AG08396 (cell line): ENCODE results near the gene CTTNBP2NL.

Experiments
- DNase-seq: peaks from one replicate; pipeline ENCODE4 v3.0.0; 2012; ENCODE audit warnings: low spot score, mixed read lengths

CTTNBP2NL gene

GRCh38 chr1:112395821-112396652, at the start of gene CTTNBP2NL:
Gene CTTNBP2NL (plus strand): TSS chr1:112396214. CDS start chr1:112416166, 19,952 bp downstream.
- DNase-seq, result peak; percentile 96

- DNase-seq, result no peak
Measured at GRCh38 chr1:112346801-112347350, 49.1 kb upstream of the CTTNBP2NL start.

GRCh38 chr1:112356765-112357164, 39.2 kb upstream of the CTTNBP2NL start:
- DNase-seq, result no peak

- DNase-seq, result no peak
Measured at GRCh38 chr1:112357467-112357866, 38.5 kb upstream of the CTTNBP2NL start.

- no peak for DNase-seq
Measured at GRCh38 chr1:112358061-112358770, 37.8 kb upstream of the CTTNBP2NL start.

- peak; percentile 69 for DNase-seq
Measured at GRCh38 chr1:112358798-112359408, 37.1 kb upstream of the CTTNBP2NL start.

- peak; percentile 80 for DNase-seq
Measured at GRCh38 chr1:112359961-112360767, 35.9 kb upstream of the CTTNBP2NL start.

- DNase-seq, result no peak
Measured at GRCh38 chr1:112363636-112364035, 32.4 kb upstream of the CTTNBP2NL start.

- DNase-seq, result no peak
Measured at GRCh38 chr1:112368198-112368597, 27.8 kb upstream of the CTTNBP2NL start.

GRCh38 chr1:112369392-112370285, 26.4 kb upstream of the CTTNBP2NL start:
- peak; percentile 89 for DNase-seq

GRCh38 chr1:112370996-112371395, 25.0 kb upstream of the CTTNBP2NL start:
- DNase-seq, result no peak

- DNase-seq, result no peak
Measured at GRCh38 chr1:112371775-112372174, 24.2 kb upstream of the CTTNBP2NL start.

GRCh38 chr1:112373806-112374205, 22.2 kb upstream of the CTTNBP2NL start:
- no peak for DNase-seq

GRCh38 chr1:112375701-112376100, 20.3 kb upstream of the CTTNBP2NL start:
- DNase-seq, result no peak

- DNase-seq, result no peak
Measured at GRCh38 chr1:112380356-112380755, 15.7 kb upstream of the CTTNBP2NL start.

GRCh38 chr1:112381324-112382076, 14.5 kb upstream of the CTTNBP2NL start:
- no peak for DNase-seq

GRCh38 chr1:112383759-112384370, 12.1 kb upstream of the CTTNBP2NL start:
- DNase-seq, result no peak

GRCh38 chr1:112386024-112386723, 9.8 kb upstream of the CTTNBP2NL start:
- DNase-seq, result no peak
